ENCODE results near the gene RPL27A. TPM values are rescaled to one million over a fixed set of nuclear protein-coding genes. Genes with fewer than 3 reads are reported as not detected.
A peak's percentile ranks its signal among the peaks of the same experiment; 100 is the strongest.

RPL27A gene
- total RNA-seq (664 TPM), polyA plus RNA-seq (ENCODE audit: insufficient read depth, low read depth, low replicate concordance) (2,260 TPM)
- long read RNA-seq, donor 1, full-length matches to known transcripts = 1,121 of 1,267 reads
- long read RNA-seq, donor 1, partial matches to known transcripts = 96 of 1,267 reads
- long read RNA-seq, donor 1, other reads (novel, unspliced or antisense) = 50 of 1,267 reads
- long read RNA-seq, donor 2, full-length matches to known transcripts = 1,236 of 1,350 reads
- long read RNA-seq, donor 2, partial matches to known transcripts = 48 of 1,350 reads
- long read RNA-seq, donor 2, other reads (novel, unspliced or antisense) = 66 of 1,350 reads
- long read RNA-seq, donor 3, full-length matches to known transcripts = 1,665 of 1,793 reads
- long read RNA-seq, donor 3, partial matches to known transcripts = 64 of 1,793 reads
- long read RNA-seq, donor 3, other reads (novel, unspliced or antisense) = 64 of 1,793 reads
- long read RNA-seq, donor 4, full-length matches to known transcripts = 499 of 535 reads
- long read RNA-seq, donor 4, partial matches to known transcripts = 25 of 535 reads
- long read RNA-seq, donor 4, other reads (novel, unspliced or antisense) = 11 of 535 reads
- long read RNA-seq, donor 5, full-length matches to known transcripts = 94 of 94 reads
- long read RNA-seq, donor 5, partial matches to known transcripts = 0 of 94 reads
- long read RNA-seq, donor 5, other reads (novel, unspliced or antisense) = 0 of 94 reads
- long read RNA-seq, donor 6, full-length matches to known transcripts = 3,434 of 3,894 reads
- long read RNA-seq, donor 6, partial matches to known transcripts = 273 of 3,894 reads
- long read RNA-seq, donor 6, other reads (novel, unspliced or antisense) = 187 of 3,894 reads
- long read RNA-seq, donor 7, full-length matches to known transcripts = 136 of 157 reads
- long read RNA-seq, donor 7, partial matches to known transcripts = 17 of 157 reads
- long read RNA-seq, donor 7, other reads (novel, unspliced or antisense) = 4 of 157 reads
- long read RNA-seq, donor 8, full-length matches to known transcripts = 1,617 of 1,783 reads
- long read RNA-seq, donor 8, partial matches to known transcripts = 94 of 1,783 reads
- long read RNA-seq, donor 8, other reads (novel, unspliced or antisense) = 72 of 1,783 reads
- long read RNA-seq, donor 9, full-length matches to known transcripts = 813 of 896 reads
- long read RNA-seq, donor 9, partial matches to known transcripts = 57 of 896 reads
- long read RNA-seq, donor 9, other reads (novel, unspliced or antisense) = 26 of 896 reads
- long read RNA-seq, donor 10, full-length matches to known transcripts = 1,244 of 1,395 reads
- long read RNA-seq, donor 10, partial matches to known transcripts = 110 of 1,395 reads
- long read RNA-seq, donor 10, other reads (novel, unspliced or antisense) = 41 of 1,395 reads

- Histone ChIP-seq H3K36me3 (ENCODE audit: control insufficient read depth in 2 of 3, insufficient read depth in 3 of 3, low read length in 3 of 3) (peaks cover 14 to 29% (median 19%) of the 10 kb centered on the region in 3 donors), H3K9me3 (ENCODE audit: control insufficient read depth in 2 of 3, insufficient read depth in 1 of 3, low read length in 3 of 3) (no peaks in the 10 kb centered on the region), H3K27me3 (ENCODE audit: control insufficient read depth, insufficient read depth, low read length) (no peaks in the 10 kb centered on the region), H3K9ac (ENCODE audit: low read length in 3 of 3) (peak within 1 kb of the TSS; percentile 96 to 99 (median 99)), H3K4me1 (ENCODE audit: control insufficient read depth in 2 of 3, insufficient read depth in 2 of 3, low read depth in 1 of 3, low read length in 3 of 3) (peaks cover 2 to 21% (median 10%) of the 10 kb centered on the region in 3 donors), H3K27ac (ENCODE audit: low read depth in 2 of 2, low read length in 2 of 2) (peak within 1 kb of the TSS; percentile 91 to 95), H3K4me3 (ENCODE audit: low read length in 3 of 3) (peak within 1 kb of the TSS; percentile 91 to 98 (median 95))
- intact Hi-C loops (cut with DNase I) = no loop called here
- DNase-seq = peak; percentile 98 to 99 (median 99)
- no peak for TF ChIP-seq CTCF (IDR thresholded peaks at IDR 0.05; ENCODE audit: borderline replicate concordance, extremely low read depth, insufficient read depth)
- FAIRE-seq = peak; percentile 35
These were observed at the start of gene RPL27A, which contains the start of gene TRIM66 for GRCh38 chr11:8682303-8683114. TSS of gene RPL27A (plus strand) at chr11:8682792. CDS start at chr11:8682814, 22 bp downstream. TSS of gene TRIM66 (minus strand) at chr11:8682665. CDS start at chr11:8672274, 10,391 bp downstream.

DNA sequence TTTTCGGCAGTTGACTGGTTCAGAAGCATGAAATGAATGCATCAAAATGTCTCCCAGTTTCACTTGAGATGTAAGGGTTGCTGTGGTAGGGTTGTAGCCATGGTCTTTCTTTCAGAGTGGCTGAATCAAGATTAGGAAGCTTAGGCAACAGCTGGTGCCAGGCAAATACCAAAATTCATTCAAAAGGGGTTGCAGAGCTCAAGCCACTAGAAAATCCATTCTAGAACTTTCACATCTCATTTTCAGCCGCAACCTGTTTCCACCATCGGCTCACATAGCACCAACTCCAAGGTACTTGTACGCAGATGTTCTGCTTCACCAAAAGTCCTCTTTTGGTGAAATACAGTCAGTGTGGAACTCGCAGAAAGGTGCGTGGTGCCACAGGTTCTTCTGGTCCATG is 48.1 kb upstream of the RPL27A start:
- H3K9ac ChIP-seq (ENCODE audit: low read length in 3 of 3) = no peak overlapping the region
- intact Hi-C loops (cut with DNase I) = no loop called here
- DNase-seq (no peak), FAIRE-seq (no peak)
- no peaks in the 10 kb centered on the region for H3K9me3 ChIP-seq (ENCODE audit: control insufficient read depth in 2 of 3, insufficient read depth in 1 of 3, low read length in 3 of 3)
- TF ChIP-seq CTCF (IDR thresholded peaks at IDR 0.05; ENCODE audit: borderline replicate concordance, extremely low read depth, insufficient read depth) = no peak
- H3K27ac ChIP-seq (ENCODE audit: low read depth in 2 of 2, low read length in 2 of 2) = no peak overlapping the region
- no peaks in the 10 kb centered on the region for H3K27me3 ChIP-seq (ENCODE audit: control insufficient read depth, insufficient read depth, low read length)
- peaks cover 0 to 19% (median 16%) of the 10 kb centered on the region in 3 donors for H3K36me3 ChIP-seq (ENCODE audit: control insufficient read depth in 2 of 3, insufficient read depth in 3 of 3, low read length in 3 of 3)
- H3K4me1 ChIP-seq (ENCODE audit: control insufficient read depth in 2 of 3, insufficient read depth in 2 of 3, low read depth in 1 of 3, low read length in 3 of 3) = no peaks in the 10 kb centered on the region
- H3K4me3 ChIP-seq (ENCODE audit: low read length in 3 of 3) = no peak overlapping the region

- H3K27ac ChIP-seq (ENCODE audit: low read depth in 2 of 2, low read length in 2 of 2) = no peak overlapping the region
- TF ChIP-seq CTCF (IDR thresholded peaks at IDR 0.05; ENCODE audit: borderline replicate concordance, extremely low read depth, insufficient read depth) = no peak
- H3K4me3 ChIP-seq (ENCODE audit: low read length in 3 of 3) = no peak overlapping the region
- H3K9me3 ChIP-seq (ENCODE audit: control insufficient read depth in 2 of 3, insufficient read depth in 1 of 3, low read length in 3 of 3) = no peaks in the 10 kb centered on the region
- DNase-seq (no peak), FAIRE-seq (no peak)
- H3K36me3 ChIP-seq (ENCODE audit: control insufficient read depth in 2 of 3, insufficient read depth in 3 of 3, low read length in 3 of 3) = peaks cover 0 to 24% (median 21%) of the 10 kb centered on the region in 3 donors
- no peaks in the 10 kb centered on the region for H3K27me3 ChIP-seq (ENCODE audit: control insufficient read depth, insufficient read depth, low read length)
- intact Hi-C loops (cut with DNase I) = no loop called here
- H3K9ac ChIP-seq (ENCODE audit: low read length in 3 of 3) = no peak overlapping the region
- H3K4me1 ChIP-seq (ENCODE audit: control insufficient read depth in 2 of 3, insufficient read depth in 2 of 3, low read depth in 1 of 3, low read length in 3 of 3) = no peaks in the 10 kb centered on the region
These were observed 46.5 kb upstream of the RPL27A start for GRCh38 chr11:8636127-8636526.
